GM12874 (cell line): ENCODE results near the gene RAE1.

Experiments used
- CTCF ChIP-seq: IDR thresholded peaks from 2 replicates; pipeline ENCODE4 v1.5.1; 2011; ENCODE audit warnings: low read depth, mild to moderate bottlenecking, control low read depth, low read length, moderate library complexity; ENCODE audit not compliant: insufficient read depth

RAE1 gene

GRCh38 chr20:57412347-57413029 is 61.4 kb downstream of the RAE1 start:
- no peak for TF ChIP-seq CTCF

- TF ChIP-seq CTCF: no peak
Measured at GRCh38 chr20:57413986-57414385, 62.9 kb downstream of the RAE1 start.

- TF ChIP-seq CTCF: no peak
Measured at GRCh38 chr20:57414867-57415592, 64.0 kb downstream of the RAE1 start.

- TF ChIP-seq CTCF: no peak
Measured at GRCh38 chr20:57415771-57416170, 64.7 kb downstream of the RAE1 start.

DNA sequence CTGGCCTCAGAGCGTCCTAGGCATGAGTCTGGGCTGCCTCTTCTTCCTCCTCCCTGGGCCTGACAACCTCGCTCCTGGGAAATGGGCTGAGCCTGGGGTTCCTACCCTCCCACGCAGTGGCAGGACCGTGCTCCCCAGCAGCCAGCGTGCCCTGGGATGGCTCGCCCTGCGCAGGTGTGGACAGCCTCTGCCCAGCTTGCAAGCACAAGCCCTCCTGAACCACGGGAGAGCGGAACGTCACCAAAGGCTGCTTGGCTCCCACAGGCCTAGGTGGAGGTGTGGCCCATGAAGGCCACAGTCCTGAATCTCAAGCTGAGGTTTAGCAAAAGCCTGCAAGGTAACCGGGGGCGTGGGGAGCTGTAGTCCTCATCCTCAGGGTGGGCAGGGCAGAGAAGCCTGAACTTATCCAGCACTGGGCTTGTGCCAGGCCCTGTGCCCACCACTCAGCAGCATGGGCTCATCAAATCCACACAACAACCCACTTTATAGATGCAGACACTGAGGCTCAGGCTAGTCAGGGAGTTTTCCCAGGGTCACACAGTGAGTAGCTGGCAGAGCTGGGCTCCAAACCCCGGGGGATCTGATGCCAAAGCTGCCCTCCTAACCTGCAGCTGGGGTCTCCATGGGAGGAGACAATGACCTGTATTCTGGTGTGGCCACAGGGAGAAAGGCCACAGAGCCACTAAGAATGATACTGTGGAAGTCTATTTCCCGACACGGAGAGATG is 65.4 kb downstream of the RAE1 start:
- no peak for TF ChIP-seq CTCF

- TF ChIP-seq CTCF: no peak
Measured at GRCh38 chr20:57417051-57417689, 66.1 kb downstream of the RAE1 start.
